GM12865 (cell line): ENCODE data around the gene TBC1D24.

Source experiments
- DNase-seq: peaks from one replicate; pipeline ENCODE4 v3.0.0; 2010; ENCODE audit warnings: low read depth
- H3K4me3 ChIP-seq: 2 replicates; pipeline ENCODE4 v1.5.1; 2011; ENCODE audit warnings: mild to moderate bottlenecking, low read depth, low read length, control low read depth
- CTCF ChIP-seq: IDR thresholded peaks from 2 replicates; pipeline ENCODE4 v1.5.1; 2011; ENCODE audit warnings: low read length, control low read depth, low read depth, inconsistent platforms; ENCODE audit not compliant: insufficient read depth; ENCODE audit errors: missing control alignments

Gene TBC1D24

GRCh38 chr16:2450975-2451381 is 23.9 kb upstream of the TBC1D24 start:
- no peak for TF ChIP-seq CTCF
- no peak for DNase-seq
- no peak overlapping the region for H3K4me3 ChIP-seq

- no peak for TF ChIP-seq CTCF
- H3K4me3 ChIP-seq: no peak overlapping the region
- no peak for DNase-seq
Measured at GRCh38 chr16:2451851-2452320, 23.0 kb upstream of the TBC1D24 start.

GRCh38 chr16:2452650-2453049 is 22.3 kb upstream of the TBC1D24 start:
- DNase-seq: no peak
- no peak for TF ChIP-seq CTCF
- no peak overlapping the region for H3K4me3 ChIP-seq

- TF ChIP-seq CTCF: no peak
- no peak for DNase-seq
Measured at GRCh38 chr16:2455081-2455845, 19.7 kb upstream of the TBC1D24 start.

GRCh38 chr16:2456551-2457153 is 18.3 kb upstream of the TBC1D24 start:
- no peak for DNase-seq
- no peak for TF ChIP-seq CTCF
- no peak overlapping the region for H3K4me3 ChIP-seq

More at GRCh38 chr16:2455081-2455845, 19.7 kb upstream of the TBC1D24 start:
- H3K4me3 ChIP-seq: no peak overlapping the region

GRCh38 chr16:2457267-2457666 is 17.7 kb upstream of the TBC1D24 start:
- TF ChIP-seq CTCF: no peak
- no peak overlapping the region for H3K4me3 ChIP-seq
- DNase-seq: no peak
